HEK293 (cell line): ENCODE data around the gene ABCC9.

Source experiments
- CTCF ChIA-PET: fragments of 350-600 bp; formaldehyde crosslinking; extraction: SDS; loops from one replicate; lab custom pipeline; 2021; ENCODE audit warnings: antibody characterized with exemption; lab: Yijun Ruan, JAX
- POLR2A ChIA-PET: fragments of 300-600 bp; formaldehyde crosslinking; extraction: SDS; loops from one replicate; lab custom pipeline; 2020; ENCODE audit warnings: antibody characterized with exemption, inconsistent platforms; lab: Yijun Ruan, JAX
- H3K27ac ChIP-seq: fragments of 200-500 bp; sonication (Bioruptor generic); 2 replicates; pipeline ENCODE4 v1.5.1; 2014; ENCODE audit warnings: low read depth, low read length, control low read depth, inconsistent platforms; ENCODE audit errors: extremely low read depth
- H3K36me3 ChIP-seq, 2 experiments: fragments of 200-500 bp in 1 of 2; sonication (Bioruptor generic) in 1 of 2; 1 replicate in 1 of 2; 2 replicates in 1 of 2; pipeline ENCODE4 v1.5.1; 2014 to 2017; ENCODE audit warnings: inconsistent platforms in 2 of 2, low read length in 2 of 2; ENCODE audit not compliant: control insufficient read depth in 2 of 2, insufficient read depth in 1 of 2
- H3K4me1 ChIP-seq: fragments of 200-500 bp; sonication (Bioruptor generic); 2 replicates; pipeline ENCODE4 v1.5.1; 2014; ENCODE audit warnings: mild to moderate bottlenecking, low read length, inconsistent platforms; ENCODE audit not compliant: control insufficient read depth, insufficient read depth
- H3K4me3 ChIP-seq: 2 replicates; pipeline ENCODE4 v1.5.1; 2011; ENCODE audit warnings: low read depth, mild to moderate bottlenecking, control low read depth, low read length, moderate library complexity
- H3K9me3 ChIP-seq: fragments of 200-500 bp; sonication (Bioruptor generic); 2 replicates; pipeline ENCODE4 v1.5.1; 2014; ENCODE audit warnings: low read depth, low read length, inconsistent platforms; ENCODE audit not compliant: control insufficient read depth, insufficient read depth
- GLI2 ChIP-seq: fragments of 450-650 bp; formaldehyde crosslinking; IDR thresholded peaks from 2 replicates; pipeline ENCODE4; 2017; ENCODE audit warnings: missing biosample characterization, missing genetic modification characterization, low read depth, borderline replicate concordance
- KLF9 ChIP-seq: fragments of 450-650 bp; formaldehyde crosslinking; IDR thresholded peaks from 2 replicates; pipeline ENCODE4 v1.5.1; 2016; ENCODE audit warnings: missing biosample characterization, missing genetic modification characterization, low read depth
- SCRT1 ChIP-seq: fragments of 450-650 bp; formaldehyde crosslinking; IDR thresholded peaks from 2 replicates; pipeline ENCODE4 v1.5.1; 2016; ENCODE audit warnings: missing biosample characterization, missing genetic modification characterization, borderline replicate concordance
- TRIM28 ChIP-seq: IDR thresholded peaks from 2 replicates; pipeline ENCODE4 v1.6.1; 2011; ENCODE audit warnings: low read length, control low read depth, borderline replicate concordance
- ZBTB49 ChIP-seq: fragments of 450-650 bp; formaldehyde crosslinking; IDR thresholded peaks from 2 replicates; pipeline ENCODE4 v1.5.1; 2016; ENCODE audit warnings: missing biosample characterization, missing genetic modification characterization, low read depth
- ZFP41 ChIP-seq: fragments of 450-650 bp; formaldehyde crosslinking; IDR thresholded peaks from 2 replicates; pipeline ENCODE4 v1.5.1; 2016; ENCODE audit warnings: missing biosample characterization, missing genetic modification characterization, borderline replicate concordance
- ZNF121 ChIP-seq: fragments of 450-650 bp; formaldehyde crosslinking; IDR thresholded peaks from 2 replicates; pipeline ENCODE4 v1.5.1; 2016; ENCODE audit warnings: missing biosample characterization, missing genetic modification characterization
- ZNF132 ChIP-seq: fragments of 450-650 bp; formaldehyde crosslinking; IDR thresholded peaks from 2 replicates; pipeline ENCODE4 v1.5.1; 2017; ENCODE audit warnings: missing biosample characterization, missing genetic modification characterization, borderline replicate concordance
- ZNF169 ChIP-seq: fragments of 450-650 bp; formaldehyde crosslinking; IDR thresholded peaks from 2 replicates; pipeline ENCODE4 v1.5.1; 2016; ENCODE audit warnings: missing biosample characterization, missing genetic modification characterization
- ZNF24 ChIP-seq: fragments of 450-650 bp; formaldehyde crosslinking; IDR thresholded peaks from 2 replicates; pipeline ENCODE4 v1.5.1; 2016; ENCODE audit warnings: missing biosample characterization, missing genetic modification characterization
- ZNF366 ChIP-seq: fragments of 450-650 bp; formaldehyde crosslinking; conservative IDR thresholded peaks from 2 replicates; pipeline ENCODE4 v1.5.1; 2016; ENCODE audit warnings: missing biosample characterization, missing genetic modification characterization
- ZNF549 ChIP-seq: fragments of 450-650 bp; IDR thresholded peaks from 2 replicates; pipeline ENCODE4 v1.5.1; 2018; ENCODE audit warnings: missing biosample characterization, missing genetic modification characterization, mild to moderate bottlenecking, inconsistent platforms, moderate library complexity
- ZNF610 ChIP-seq: fragments of 450-650 bp; formaldehyde crosslinking; IDR thresholded peaks from 2 replicates; pipeline ENCODE4 v1.5.1; 2016; ENCODE audit warnings: missing biosample characterization, missing genetic modification characterization, borderline replicate concordance
- ZNF621 ChIP-seq: fragments of 450-650 bp; formaldehyde crosslinking; IDR thresholded peaks from 2 replicates; pipeline ENCODE4 v1.5.1; 2017; ENCODE audit warnings: missing biosample characterization, missing genetic modification characterization
- ZNF629 ChIP-seq: fragments of 450-650 bp; formaldehyde crosslinking; IDR thresholded peaks from 2 replicates; pipeline ENCODE4 v1.5.1; 2017; ENCODE audit warnings: missing biosample characterization, missing genetic modification characterization
- ZNF645 ChIP-seq: fragments of 450-650 bp; formaldehyde crosslinking; IDR thresholded peaks from 2 replicates; pipeline ENCODE4; 2016; ENCODE audit warnings: missing biosample characterization, missing genetic modification characterization
- ZNF654 ChIP-seq: fragments of 450-650 bp; formaldehyde crosslinking; IDR thresholded peaks from 2 replicates; pipeline ENCODE4 v1.5.1; 2016; ENCODE audit warnings: low read depth, missing biosample characterization, missing genetic modification characterization
- ZNF707 ChIP-seq: fragments of 450-650 bp; formaldehyde crosslinking; IDR thresholded peaks from 2 replicates; pipeline ENCODE4 v1.5.1; 2016; ENCODE audit warnings: missing biosample characterization, missing genetic modification characterization
- ZNF830 ChIP-seq: fragments of 450-650 bp; IDR thresholded peaks from 2 replicates; pipeline ENCODE4 v1.5.0; 2018; ENCODE audit warnings: missing biosample characterization, missing genetic modification characterization, low read depth, mild to moderate bottlenecking, moderate library complexity
- TF ChIP-seq, protein P1 (sequence below): fragments of 450-650 bp; IDR thresholded peaks from 2 replicates; pipeline ENCODE4 v1.5.1; 2018; ENCODE audit warnings: missing biosample characterization, mild to moderate bottlenecking, missing genetic modification characterization

Gene ABCC9

DNA sequence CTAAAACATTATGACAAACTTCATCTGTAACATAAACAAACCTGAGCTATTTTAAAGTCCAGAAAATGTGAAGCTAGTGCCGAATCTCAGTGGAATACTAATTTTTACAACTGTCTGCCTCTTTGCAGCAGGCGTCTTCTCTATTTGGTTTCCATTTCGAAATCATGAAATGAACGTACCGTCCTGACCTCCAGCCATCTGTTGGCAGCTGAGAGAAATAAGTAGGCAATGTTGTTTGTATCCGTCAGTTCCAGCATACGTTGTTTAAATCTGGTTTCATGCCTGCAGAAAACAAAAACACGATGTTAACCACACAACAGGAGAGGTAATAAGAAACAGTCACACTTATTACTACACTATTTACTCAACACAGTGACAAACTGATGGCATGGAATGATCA lies 112.4 kb downstream of the ABCC9 start:
- H3K4me1 ChIP-seq: no peaks in the 10 kb centered on the region
- H3K36me3 ChIP-seq: no peaks in the 10 kb centered on the region
- TF ChIP-seq ZNF24 (tag by site-specific recombination): no peak
- no peak for TF ChIP-seq ZNF132 (tag by site-specific recombination)
- no peak for TF ChIP-seq ZNF654
- TF ChIP-seq ZNF549 (tag by site-specific recombination): no peak
- no peak for TF ChIP-seq ZNF121 (tag by site-specific recombination)
- TF ChIP-seq GLI2: no peak
- TF ChIP-seq TRIM28: no peak
- TF ChIP-seq ZNF707 (tag by site-specific recombination): no peak
- no peak for TF ChIP-seq KLF9
- no peak for TF ChIP-seq ZFP41 (tag by site-specific recombination)
- TF ChIP-seq ZNF610: no peak
- no peak for TF ChIP-seq ZBTB49 (tag by site-specific recombination)
- TF ChIP-seq, protein P1, sequence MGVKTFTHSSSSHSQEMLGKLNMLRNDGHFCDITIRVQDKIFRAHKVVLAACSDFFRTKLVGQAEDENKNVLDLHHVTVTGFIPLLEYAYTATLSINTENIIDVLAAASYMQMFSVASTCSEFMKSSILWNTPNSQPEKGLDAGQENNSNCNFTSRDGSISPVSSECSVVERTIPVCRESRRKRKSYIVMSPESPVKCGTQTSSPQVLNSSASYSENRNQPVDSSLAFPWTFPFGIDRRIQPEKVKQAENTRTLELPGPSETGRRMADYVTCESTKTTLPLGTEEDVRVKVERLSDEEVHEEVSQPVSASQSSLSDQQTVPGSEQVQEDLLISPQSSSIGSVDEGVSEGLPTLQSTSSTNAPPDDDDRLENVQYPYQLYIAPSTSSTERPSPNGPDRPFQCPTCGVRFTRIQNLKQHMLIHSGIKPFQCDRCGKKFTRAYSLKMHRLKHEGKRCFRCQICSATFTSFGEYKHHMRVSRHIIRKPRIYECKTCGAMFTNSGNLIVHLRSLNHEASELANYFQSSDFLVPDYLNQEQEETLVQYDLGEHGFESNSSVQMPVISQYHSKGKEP (tag by site-specific recombination): no peak
- no peak for TF ChIP-seq ZNF629
- no peak for TF ChIP-seq SCRT1
- no peak for TF ChIP-seq ZNF169 (tag by site-specific recombination)
- TF ChIP-seq ZNF621 (tag by site-specific recombination): no peak
- TF ChIP-seq, all 188 proteins: peak for 0
- Histone ChIP-seq H3K9me3 (no peaks in the 10 kb centered on the region), H3K27ac (no peak overlapping the region), H3K4me3 (no peak overlapping the region)
- CTCF ChIA-PET: interaction anchor here (0.7 kb wide), 1 partner anchor 1364 kb away, joined by 3 read pairs; no protein-coding TSS in a partner anchor
- POLR2A ChIA-PET: no interaction called here

- no peak overlapping the region for H3K4me3 ChIP-seq
- POLR2A ChIA-PET: no interaction called here
- CTCF ChIA-PET: interaction anchor here (0.7 kb wide), 1 partner anchor 1363 kb away, joined by 3 read pairs; no protein-coding TSS in a partner anchor
- no peak for TF ChIP-seq ZNF830
- TF ChIP-seq ZNF645: no peak
- no peak for TF ChIP-seq ZNF366
- TF ChIP-seq ZNF629: no peak
- no peak overlapping the region for H3K27ac ChIP-seq
- no peaks in the 10 kb centered on the region for H3K4me1 ChIP-seq
- no peaks in the 10 kb centered on the region for H3K36me3 ChIP-seq
- H3K9me3 ChIP-seq: no peaks in the 10 kb centered on the region
Measured at GRCh38 chr12:21828136-21828775, 113.0 kb downstream of the ABCC9 start.
